Right lobe of liver (tissue), 4 donors: Measurements from ENCODE around the gene PTPRU.

Experiments used
- POLR2A ChIP-seq: fragments of 450-650 bp; IDR thresholded peaks from one replicate; pipeline ENCODE4 v1.6.1; 2017; ENCODE audit warnings: antibody characterized with exemption, mild to moderate bottlenecking
- TF ChIP-seq, protein P1 (sequence below), 4 donors: fragments of 200-600 bp in 3 of 4; fragments of 450-650 bp in 1 of 4; IDR thresholded peaks; one replicate each; pipeline versions ENCODE4 v1.5.1 to v1.8.0; 2016 to 2022; ENCODE audit warnings: antibody characterized with exemption in 4 of 4, mild to moderate bottlenecking in 2 of 4
- donor health status: DM: no; HTN: no; CAD: no.
- donor health status: DM: no; HTN: no; CAD: no.
- donor health status: DM: no; HTN: yes; CAD: no.

DNA sequence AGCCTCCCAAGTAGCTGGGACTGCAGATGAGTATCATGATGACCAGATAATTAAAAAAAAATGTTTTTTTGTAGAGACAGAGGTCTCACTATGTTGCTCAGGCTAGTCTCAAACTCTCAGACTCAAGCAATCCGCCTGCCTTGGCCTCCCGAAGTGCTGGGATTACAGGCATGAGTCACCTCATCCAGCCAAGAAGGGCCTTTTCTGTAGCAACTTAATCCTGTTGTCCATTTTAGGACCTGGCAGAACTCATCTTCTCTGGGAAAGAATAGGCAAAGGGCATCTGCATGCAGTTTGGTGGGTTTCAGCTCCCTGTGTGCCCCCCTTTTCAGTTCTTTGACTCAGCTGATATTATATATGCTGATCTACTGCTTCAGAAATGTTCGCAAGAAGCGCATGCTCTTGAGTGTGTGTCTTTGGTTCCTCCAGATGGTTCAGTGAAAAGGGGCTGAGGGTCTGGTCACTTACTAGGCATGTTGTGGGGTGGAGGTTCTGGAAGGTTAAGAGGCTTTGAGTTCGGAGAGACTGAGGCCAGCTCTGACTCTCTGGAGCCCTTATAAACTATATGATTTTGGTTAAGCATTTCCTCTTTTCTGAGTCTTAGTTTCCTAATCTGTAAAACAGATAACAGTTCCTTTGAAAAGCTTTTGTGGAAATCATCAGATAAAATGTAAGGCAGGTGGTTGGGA is 35.3 kb upstream of the PTPRU start:
- TF ChIP-seq, protein P1, sequence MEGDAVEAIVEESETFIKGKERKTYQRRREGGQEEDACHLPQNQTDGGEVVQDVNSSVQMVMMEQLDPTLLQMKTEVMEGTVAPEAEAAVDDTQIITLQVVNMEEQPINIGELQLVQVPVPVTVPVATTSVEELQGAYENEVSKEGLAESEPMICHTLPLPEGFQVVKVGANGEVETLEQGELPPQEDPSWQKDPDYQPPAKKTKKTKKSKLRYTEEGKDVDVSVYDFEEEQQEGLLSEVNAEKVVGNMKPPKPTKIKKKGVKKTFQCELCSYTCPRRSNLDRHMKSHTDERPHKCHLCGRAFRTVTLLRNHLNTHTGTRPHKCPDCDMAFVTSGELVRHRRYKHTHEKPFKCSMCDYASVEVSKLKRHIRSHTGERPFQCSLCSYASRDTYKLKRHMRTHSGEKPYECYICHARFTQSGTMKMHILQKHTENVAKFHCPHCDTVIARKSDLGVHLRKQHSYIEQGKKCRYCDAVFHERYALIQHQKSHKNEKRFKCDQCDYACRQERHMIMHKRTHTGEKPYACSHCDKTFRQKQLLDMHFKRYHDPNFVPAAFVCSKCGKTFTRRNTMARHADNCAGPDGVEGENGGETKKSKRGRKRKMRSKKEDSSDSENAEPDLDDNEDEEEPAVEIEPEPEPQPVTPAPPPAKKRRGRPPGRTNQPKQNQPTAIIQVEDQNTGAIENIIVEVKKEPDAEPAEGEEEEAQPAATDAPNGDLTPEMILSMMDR (IDR thresholded peaks at IDR 0.05) = no peak
- TF ChIP-seq POLR2A = no peak
